ENCODE data around the gene ARHGAP28.

GRCh38 chr18:6876641-6877041 is 147.1 kb downstream of the ARHGAP28 start:
- TF ChIP-seq, protein P1, sequence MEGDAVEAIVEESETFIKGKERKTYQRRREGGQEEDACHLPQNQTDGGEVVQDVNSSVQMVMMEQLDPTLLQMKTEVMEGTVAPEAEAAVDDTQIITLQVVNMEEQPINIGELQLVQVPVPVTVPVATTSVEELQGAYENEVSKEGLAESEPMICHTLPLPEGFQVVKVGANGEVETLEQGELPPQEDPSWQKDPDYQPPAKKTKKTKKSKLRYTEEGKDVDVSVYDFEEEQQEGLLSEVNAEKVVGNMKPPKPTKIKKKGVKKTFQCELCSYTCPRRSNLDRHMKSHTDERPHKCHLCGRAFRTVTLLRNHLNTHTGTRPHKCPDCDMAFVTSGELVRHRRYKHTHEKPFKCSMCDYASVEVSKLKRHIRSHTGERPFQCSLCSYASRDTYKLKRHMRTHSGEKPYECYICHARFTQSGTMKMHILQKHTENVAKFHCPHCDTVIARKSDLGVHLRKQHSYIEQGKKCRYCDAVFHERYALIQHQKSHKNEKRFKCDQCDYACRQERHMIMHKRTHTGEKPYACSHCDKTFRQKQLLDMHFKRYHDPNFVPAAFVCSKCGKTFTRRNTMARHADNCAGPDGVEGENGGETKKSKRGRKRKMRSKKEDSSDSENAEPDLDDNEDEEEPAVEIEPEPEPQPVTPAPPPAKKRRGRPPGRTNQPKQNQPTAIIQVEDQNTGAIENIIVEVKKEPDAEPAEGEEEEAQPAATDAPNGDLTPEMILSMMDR (IDR thresholded peaks at IDR 0.05): no peak
- TF ChIP-seq POLR2A (IDR thresholded peaks at IDR 0.05): no peak
